ENCODE data around the gene OR10G3.

OR10G3 gene

GRCh38 chr14:21521501-21521900 lies 58.4 kb downstream of the OR10G3 start:
- Histone ChIP-seq H3K36me3 (ENCODE audit: control insufficient read depth in 4 of 4, insufficient read depth in 4 of 4, low read length in 3 of 4) (peaks cover 0 to 8% (median 0%) of the 10 kb centered on the region in 4 experiments), H3K9me3 (ENCODE audit: control extremely low read depth in 1 of 5, control insufficient read depth in 4 of 5, insufficient read depth in 2 of 5, low read depth in 1 of 5, low read length in 4 of 5) (no peaks in the 10 kb centered on the region), H3K27ac (ENCODE audit: insufficient read depth in 1 of 2, low read depth in 1 of 2, low read length in 2 of 2, poor library complexity in 1 of 2, severe bottlenecking in 2 of 2) (no peak overlapping the region), H3K4me3 (ENCODE audit: control insufficient read depth in 1 of 7, extremely low read depth in 1 of 7, insufficient read depth in 4 of 7, low read depth in 2 of 7, low read length in 6 of 7) (no peak overlapping the region), H3K27me3 (replicated peaks in 2 of 5; ENCODE audit: control insufficient read depth in 4 of 5, insufficient read depth in 5 of 5, low read length in 4 of 5) (peaks cover 0 to 1% (median 0%) of the 10 kb centered on the region in 5 experiments), H3K4me1 (ENCODE audit: control extremely low read depth in 1 of 4, control insufficient read depth in 4 of 4, insufficient read depth in 4 of 4, low read length in 3 of 4) (peaks cover 0 to 3% (median 2%) of the 10 kb centered on the region in 4 experiments)
- ChIA-PET CTCF (interaction anchor here (0.7 to 2.4 kb wide), 2 partner anchors 10 to 18 kb away, joined by 3 to 11 read pairs; partner anchors contain the start of gene METTL3), POLR2A (no interaction called here)
- WGBS (ENCODE audit: insufficient coverage) = 86% methylated on average over 1 of the region's 2 CpGs
- DNase-seq = no peak

DNA sequence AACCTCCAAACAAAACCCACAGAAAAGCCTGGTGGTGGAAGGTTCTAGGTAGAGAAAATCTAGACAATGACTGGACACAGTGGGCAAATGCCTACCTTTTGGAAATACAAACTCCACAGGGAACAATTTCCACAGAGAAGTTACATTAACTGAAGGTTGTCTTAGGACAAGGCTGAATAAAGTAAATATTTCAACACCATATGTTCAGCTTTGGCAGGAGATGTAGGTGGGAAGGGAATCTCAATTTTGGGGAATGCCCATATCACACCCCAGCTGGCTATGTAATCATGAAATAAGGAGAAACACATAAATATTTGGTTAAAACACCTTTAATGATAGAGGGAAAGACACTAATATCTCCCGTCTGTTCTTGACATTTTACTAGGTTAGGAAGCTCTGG lies 59.1 kb downstream of the OR10G3 start:
- H3K36me3 ChIP-seq (ENCODE audit: control insufficient read depth in 4 of 4, insufficient read depth in 4 of 4, low read length in 3 of 4) = peaks cover 0 to 8% (median 0%) of the 10 kb centered on the region in 4 experiments
- ChIA-PET POLR2A (no interaction called here), CTCF (interaction anchor here (0.7 to 2.4 kb wide), 2 partner anchors 9 to 18 kb away, joined by 3 to 11 read pairs; partner anchors contain the start of gene METTL3)
- peaks cover 0 to 3% (median 0%) of the 10 kb centered on the region in 4 experiments for H3K4me1 ChIP-seq (ENCODE audit: control extremely low read depth in 1 of 4, control insufficient read depth in 4 of 4, insufficient read depth in 4 of 4, low read length in 3 of 4)
- H3K27ac ChIP-seq (ENCODE audit: insufficient read depth in 1 of 2, low read depth in 1 of 2, low read length in 2 of 2, poor library complexity in 1 of 2, severe bottlenecking in 2 of 2) = no peak overlapping the region
- no CpG with 5 or more reads among the region's 1 CpG for WGBS (ENCODE audit: insufficient coverage)
- H3K27me3 ChIP-seq (replicated peaks in 2 of 5; ENCODE audit: control insufficient read depth in 4 of 5, insufficient read depth in 5 of 5, low read length in 4 of 5) = peaks cover 0 to 1% (median 0%) of the 10 kb centered on the region in 5 experiments
- no peaks in the 10 kb centered on the region for H3K9me3 ChIP-seq (ENCODE audit: control extremely low read depth in 1 of 5, control insufficient read depth in 4 of 5, insufficient read depth in 2 of 5, low read depth in 1 of 5, low read length in 4 of 5)
- H3K4me3 ChIP-seq (ENCODE audit: control insufficient read depth in 1 of 7, extremely low read depth in 1 of 7, insufficient read depth in 4 of 7, low read depth in 2 of 7, low read length in 6 of 7) = no peak overlapping the region
- no peak for DNase-seq

- ChIA-PET CTCF (interaction anchor here (0.6 to 1.2 kb wide), 2 partner anchors 12 to 23 kb away, joined by 3 to 5 read pairs; no protein-coding TSS in a partner anchor), POLR2A (no interaction called here)
- H3K36me3 ChIP-seq (ENCODE audit: control insufficient read depth in 4 of 4, insufficient read depth in 4 of 4, low read length in 3 of 4) = peaks cover 0 to 4% (median 0%) of the 10 kb centered on the region in 4 experiments
- H3K4me1 ChIP-seq (ENCODE audit: control extremely low read depth in 1 of 4, control insufficient read depth in 4 of 4, insufficient read depth in 4 of 4, low read length in 3 of 4) = no peaks in the 10 kb centered on the region
- 100% methylated on average over 2 of the region's 2 CpGs for WGBS (ENCODE audit: insufficient coverage)
- no peak overlapping the region for H3K27ac ChIP-seq (ENCODE audit: insufficient read depth in 1 of 2, low read depth in 1 of 2, low read length in 2 of 2, poor library complexity in 1 of 2, severe bottlenecking in 2 of 2)
- H3K9me3 ChIP-seq (ENCODE audit: control extremely low read depth in 1 of 5, control insufficient read depth in 4 of 5, insufficient read depth in 2 of 5, low read depth in 1 of 5, low read length in 4 of 5) = no peaks in the 10 kb centered on the region
- H3K4me3 ChIP-seq (ENCODE audit: control insufficient read depth in 1 of 7, extremely low read depth in 1 of 7, insufficient read depth in 4 of 7, low read depth in 2 of 7, low read length in 6 of 7) = no peak overlapping the region
- no peak for DNase-seq
- H3K27me3 ChIP-seq (replicated peaks in 2 of 5; ENCODE audit: control insufficient read depth in 4 of 5, insufficient read depth in 5 of 5, low read length in 4 of 5) = no peaks in the 10 kb centered on the region
Observed at GRCh38 chr14:21518725-21519124, 61.2 kb downstream of the OR10G3 start.

Data from common myeloid progenitor, CD34-positive (primary cell).